Fibroblast of mammary gland (primary cell): ENCODE measurements around the gene LIN37.

Experiments used
- DNase-seq: peaks from one replicate; pipeline ENCODE4 v3.0.0-alpha.2; 2010; ENCODE audit warnings: low read depth
- H3K4me3 ChIP-seq: 2 replicates; pipeline ENCODE4 v1.5.1; 2011; ENCODE audit warnings: low read depth, mild to moderate bottlenecking, low read length, moderate library complexity; ENCODE audit not compliant: control insufficient read depth
- TF ChIP-seq, protein P1 (sequence below): conservative IDR thresholded peaks from 2 replicates; pipeline ENCODE4 v1.5.1; 2011; ENCODE audit warnings: low read depth, low read length, inconsistent platforms; ENCODE audit not compliant: control insufficient read depth, insufficient read depth

The LIN37 gene

DNA sequence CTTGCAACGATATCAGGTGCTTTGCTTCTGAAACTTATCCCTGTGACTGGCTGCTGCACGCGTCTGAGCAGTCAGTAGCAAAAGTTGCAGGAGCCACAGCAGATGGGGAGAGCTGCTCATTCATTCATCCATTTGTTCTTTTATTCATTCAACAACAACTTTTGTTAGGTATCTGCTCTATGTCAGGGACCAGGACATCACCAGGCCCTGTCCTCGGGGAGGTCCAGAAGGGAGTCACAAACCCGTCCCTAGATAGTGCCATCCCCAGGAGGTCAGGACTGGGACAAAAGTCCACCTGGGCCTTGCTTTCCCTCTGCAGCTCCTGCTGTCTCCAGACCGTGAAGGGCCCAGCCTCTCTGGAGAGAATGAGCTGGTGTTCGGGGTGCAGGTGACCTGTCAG, 29.6 kb downstream of the LIN37 start:
- no peak overlapping the region for H3K4me3 ChIP-seq
- TF ChIP-seq, protein P1, sequence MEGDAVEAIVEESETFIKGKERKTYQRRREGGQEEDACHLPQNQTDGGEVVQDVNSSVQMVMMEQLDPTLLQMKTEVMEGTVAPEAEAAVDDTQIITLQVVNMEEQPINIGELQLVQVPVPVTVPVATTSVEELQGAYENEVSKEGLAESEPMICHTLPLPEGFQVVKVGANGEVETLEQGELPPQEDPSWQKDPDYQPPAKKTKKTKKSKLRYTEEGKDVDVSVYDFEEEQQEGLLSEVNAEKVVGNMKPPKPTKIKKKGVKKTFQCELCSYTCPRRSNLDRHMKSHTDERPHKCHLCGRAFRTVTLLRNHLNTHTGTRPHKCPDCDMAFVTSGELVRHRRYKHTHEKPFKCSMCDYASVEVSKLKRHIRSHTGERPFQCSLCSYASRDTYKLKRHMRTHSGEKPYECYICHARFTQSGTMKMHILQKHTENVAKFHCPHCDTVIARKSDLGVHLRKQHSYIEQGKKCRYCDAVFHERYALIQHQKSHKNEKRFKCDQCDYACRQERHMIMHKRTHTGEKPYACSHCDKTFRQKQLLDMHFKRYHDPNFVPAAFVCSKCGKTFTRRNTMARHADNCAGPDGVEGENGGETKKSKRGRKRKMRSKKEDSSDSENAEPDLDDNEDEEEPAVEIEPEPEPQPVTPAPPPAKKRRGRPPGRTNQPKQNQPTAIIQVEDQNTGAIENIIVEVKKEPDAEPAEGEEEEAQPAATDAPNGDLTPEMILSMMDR: no peak
- DNase-seq: no peak

DNA sequence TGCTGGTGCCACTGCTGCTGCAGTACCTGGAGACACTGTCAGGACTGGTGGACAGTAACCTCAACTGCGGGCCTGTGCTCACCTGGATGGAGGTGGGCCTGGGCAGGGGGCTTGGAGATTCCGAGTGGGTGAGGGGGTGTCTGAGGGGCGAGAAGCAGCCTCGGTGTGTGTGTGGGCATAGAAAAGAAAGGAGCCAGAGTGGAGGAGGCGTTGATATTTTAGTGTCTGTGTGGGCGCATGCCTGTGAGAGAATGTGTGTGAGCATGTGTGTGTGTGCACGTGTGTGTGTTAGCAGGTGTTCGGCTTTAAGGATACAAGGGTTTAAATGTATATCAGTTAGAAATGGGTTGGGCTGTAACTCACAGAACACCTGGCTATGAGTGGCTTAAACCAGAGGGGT, 30.7 kb downstream of the LIN37 start:
- no peak overlapping the region for H3K4me3 ChIP-seq
- TF ChIP-seq, protein P1: no peak
- DNase-seq: no peak

DNA sequence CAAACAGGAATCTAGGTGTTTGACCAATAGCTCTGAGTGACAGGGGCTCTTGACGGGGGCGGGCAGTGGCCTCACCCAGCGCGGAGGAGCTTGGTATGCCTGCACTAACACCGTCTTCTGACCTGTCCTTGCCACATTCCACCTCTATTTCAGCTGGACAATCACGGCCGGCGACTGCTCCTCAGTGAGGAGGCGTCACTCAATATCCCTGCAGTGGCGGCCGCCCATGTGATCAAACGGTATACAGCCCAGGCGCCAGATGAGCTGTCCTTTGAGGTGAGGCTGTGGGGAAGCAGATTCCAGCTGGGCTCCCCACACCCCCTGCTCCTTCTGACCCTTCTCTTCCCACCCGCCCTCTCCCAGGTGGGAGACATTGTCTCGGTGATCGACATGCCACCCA, 31.7 kb downstream of the LIN37 start:
- DNase-seq: no peak
- TF ChIP-seq, protein P1: no peak
- no peak overlapping the region for H3K4me3 ChIP-seq

DNA sequence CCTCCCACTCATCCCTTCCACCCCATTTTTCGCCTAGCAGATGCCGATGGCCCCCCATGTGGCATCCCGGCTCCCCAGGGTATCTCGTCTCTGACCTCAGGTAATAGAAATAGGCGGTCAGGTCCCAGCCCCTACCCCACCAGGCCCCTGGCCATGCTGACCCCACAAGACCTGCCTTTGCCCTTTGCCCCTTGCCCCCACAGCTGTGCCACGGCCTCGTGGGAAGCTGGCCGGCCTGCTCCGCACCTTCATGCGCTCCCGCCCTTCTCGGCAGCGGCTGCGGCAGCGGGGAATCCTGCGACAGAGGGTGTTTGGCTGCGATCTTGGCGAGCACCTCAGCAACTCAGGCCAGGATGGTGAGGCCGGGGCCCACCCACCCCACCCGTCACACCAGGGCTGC, 32.3 kb downstream of the LIN37 start:
- H3K4me3 ChIP-seq: no peak overlapping the region
- TF ChIP-seq, protein P1: no peak
- no peak for DNase-seq

DNA sequence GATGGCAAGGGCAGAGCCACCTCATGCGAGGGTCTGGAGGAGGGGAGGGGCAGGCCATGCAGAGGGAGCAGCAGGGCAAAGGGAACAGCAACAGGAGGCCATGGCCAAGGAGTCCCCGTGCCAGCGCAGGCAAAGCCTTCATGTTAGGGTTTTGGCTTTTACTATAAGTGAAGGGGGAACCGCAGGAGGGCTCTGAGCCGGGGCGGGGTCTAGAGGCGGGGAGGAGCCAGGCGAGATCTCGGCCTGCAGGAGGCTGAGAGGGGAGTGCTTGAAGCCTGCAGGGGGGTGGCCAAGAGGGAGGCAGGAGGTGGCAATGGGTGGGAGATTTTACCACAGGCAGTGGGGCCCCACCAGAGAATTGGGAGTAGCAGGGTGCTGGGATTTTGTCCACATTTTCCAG, 33.3 kb downstream of the LIN37 start:
- DNase-seq: no peak
- H3K4me3 ChIP-seq: no peak overlapping the region
- TF ChIP-seq, protein P1: no peak

DNA sequence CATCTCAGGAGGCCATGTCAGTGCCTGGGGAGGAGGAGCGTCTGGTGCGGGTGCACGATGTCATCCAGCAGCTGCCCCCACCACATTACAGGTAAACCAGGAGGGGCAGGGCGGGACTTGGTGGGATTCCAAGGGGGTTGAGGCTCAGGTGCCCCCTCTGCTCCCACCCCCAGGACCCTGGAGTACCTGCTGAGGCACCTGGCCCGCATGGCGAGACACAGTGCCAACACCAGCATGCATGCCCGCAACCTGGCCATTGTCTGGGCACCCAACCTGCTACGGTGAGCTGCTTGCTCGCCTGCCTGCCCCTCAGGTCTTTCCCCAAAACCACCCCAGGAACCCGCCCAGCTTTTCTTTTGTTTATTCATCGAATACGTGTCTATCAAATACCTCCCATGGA, 34.2 kb downstream of the LIN37 start:
- TF ChIP-seq, protein P1: no peak
- H3K4me3 ChIP-seq: no peak overlapping the region
- no peak for DNase-seq

DNA sequence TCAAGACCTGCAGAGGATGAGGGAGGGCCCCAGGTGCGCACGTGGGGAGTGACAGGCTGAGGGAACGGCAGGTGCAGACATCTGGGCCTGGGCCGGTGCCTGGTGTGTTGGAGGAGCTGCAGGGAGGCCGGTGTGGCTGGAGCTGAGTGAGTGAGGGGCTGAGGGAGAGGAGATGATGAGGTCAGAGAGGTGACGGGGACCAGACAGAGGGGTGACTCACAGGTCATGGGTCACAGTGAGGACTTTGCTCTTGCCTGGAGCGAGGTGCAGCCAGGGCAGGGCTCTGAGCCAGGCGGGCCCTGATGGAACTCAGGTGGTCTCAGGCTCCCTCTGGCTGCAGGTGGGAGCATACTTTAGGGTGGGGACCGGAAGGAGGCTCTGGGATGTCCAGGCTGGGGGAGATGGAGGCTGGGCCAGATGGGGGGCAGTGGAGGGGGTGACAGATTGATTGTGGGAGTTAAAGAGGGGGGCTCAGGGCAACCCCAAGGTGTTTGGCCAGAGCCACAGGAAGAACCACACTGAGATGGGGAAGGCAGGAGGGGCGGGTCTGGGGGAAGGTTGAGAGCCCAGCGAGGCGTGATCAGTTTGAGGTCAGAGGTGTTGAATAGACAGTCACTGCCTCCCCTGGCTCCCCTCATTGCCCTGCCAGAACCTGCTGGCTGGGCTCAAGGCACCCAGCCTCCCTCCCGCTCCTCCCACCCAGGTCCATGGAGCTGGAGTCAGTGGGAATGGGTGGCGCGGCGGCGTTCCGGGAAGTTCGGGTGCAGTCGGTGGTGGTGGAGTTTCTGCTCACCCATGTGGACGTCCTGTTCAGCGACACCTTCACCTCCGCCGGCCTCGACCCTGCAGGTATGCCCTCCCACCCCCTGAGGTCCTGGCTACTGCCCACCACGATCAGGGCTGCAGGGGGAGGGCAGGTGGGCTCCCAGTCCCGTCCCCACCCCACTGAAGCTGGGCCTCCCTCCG, 35.4 kb downstream of the LIN37 start:
- no peak overlapping the region for H3K4me3 ChIP-seq
- DNase-seq: no peak
- TF ChIP-seq, protein P1: no peak
